Peyer's patch (tissue), 4 donors: ENCODE results near the gene FGF21. TPM values are rescaled to one million over a fixed set of nuclear protein-coding genes. Genes with fewer than 3 reads are reported as not detected.

Source experiments
- DNase-seq, 3 donors: peaks; one replicate each; pipeline ENCODE4 v3.0.0-alpha.2; 2017 to 2019
- H3K27ac ChIP-seq, 4 donors: fragments of 200-600 bp; sonication (generic); one replicate each; pipeline ENCODE4 v1.5.1; 2016 to 2019
- H3K27me3 ChIP-seq, 2 donors: fragments of 200-600 bp; sonication (generic); one replicate each; pipeline ENCODE4 v1.5.1; 2019
- H3K36me3 ChIP-seq, 3 donors: fragments of 200-600 bp; sonication (generic); one replicate each; pipeline ENCODE4 v1.5.1; 2016 to 2019
- H3K4me1 ChIP-seq, 4 donors: fragments of 200-600 bp; sonication (generic); one replicate each; pipeline ENCODE4 v1.5.1; 2016 to 2019
- H3K4me3 ChIP-seq, 4 donors: fragments of 200-600 bp; sonication (generic); 1 replicate in 3 of 4; 2 replicates in 1 of 4; pipeline ENCODE4 v1.5.1; 2016 to 2019; ENCODE audit warnings: mild to moderate bottlenecking in 1 of 4
- H3K9me3 ChIP-seq, 4 donors: fragments of 200-600 bp; sonication (generic); one replicate each; pipeline ENCODE4 v1.5.1; 2016 to 2019; ENCODE audit warnings: mild to moderate bottlenecking in 1 of 4
- POLR2A ChIP-seq, 2 donors: fragments of 450-650 bp; IDR thresholded peaks; one replicate each; pipeline ENCODE4 v1.5.1; 2017; ENCODE audit warnings: antibody characterized with exemption in 2 of 2, mild to moderate bottlenecking in 2 of 2, moderate library complexity in 2 of 2
- total RNA-seq, 4 donors: library from RNA; depleted of rRNA; stranded (reverse); fragments of >200 nt; gene quantifications; one replicate each; pipeline ENCODE4 v1.1.0, GENCODE V29; 2016
- TF ChIP-seq, protein P1 (sequence below), 6 experiments: fragments of 450-650 bp in 4 of 6; fragments of 200-600 bp in 2 of 6; sonication (generic) in 1 of 6; IDR thresholded peaks; one replicate each; pipeline ENCODE4 v1.5.1; 2017 to 2019; ENCODE audit warnings: antibody characterized with exemption in 6 of 6, mild to moderate bottlenecking in 3 of 6, moderate library complexity in 1 of 6

The FGF21 gene
- total RNA-seq, 4 donors from 2014 or later, result not detected

DNA sequence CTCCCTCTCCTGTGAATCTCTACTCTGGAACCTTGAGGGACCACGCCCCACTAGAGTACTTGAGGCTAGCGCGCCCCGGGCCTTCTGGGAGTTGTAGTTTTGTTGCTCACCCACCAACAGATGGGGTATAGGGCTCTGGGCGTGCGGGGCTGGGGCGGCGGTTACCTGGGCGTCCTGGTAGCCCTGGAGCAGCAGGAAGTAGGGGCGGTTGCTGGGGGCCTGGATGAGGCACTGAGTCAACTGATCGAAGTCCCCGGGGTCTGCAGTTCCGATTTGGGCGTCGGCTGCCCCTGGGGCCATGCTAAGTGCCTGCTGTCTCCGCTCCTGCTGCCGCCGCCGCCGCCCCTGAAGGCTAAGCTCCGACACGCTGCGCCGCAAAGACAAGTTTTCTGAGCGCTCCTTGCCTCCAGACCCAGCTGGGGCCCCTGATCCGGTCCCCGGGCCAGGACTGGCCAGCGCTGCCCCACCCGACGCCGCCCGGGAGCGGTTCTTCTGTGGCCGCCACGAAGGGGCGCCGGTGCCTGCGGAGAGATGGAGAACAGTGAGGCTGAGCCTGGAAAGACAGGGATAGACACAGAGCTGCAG, 20.2 kb upstream of the FGF21 start:
- H3K4me3 ChIP-seq, result peak overlapping the region in 2 of 4 donors; percentile 28 to 41
- H3K27ac ChIP-seq, result no peak overlapping the region
- peak in 2 of 3 donors; percentile 66 to 69 for DNase-seq

DNA sequence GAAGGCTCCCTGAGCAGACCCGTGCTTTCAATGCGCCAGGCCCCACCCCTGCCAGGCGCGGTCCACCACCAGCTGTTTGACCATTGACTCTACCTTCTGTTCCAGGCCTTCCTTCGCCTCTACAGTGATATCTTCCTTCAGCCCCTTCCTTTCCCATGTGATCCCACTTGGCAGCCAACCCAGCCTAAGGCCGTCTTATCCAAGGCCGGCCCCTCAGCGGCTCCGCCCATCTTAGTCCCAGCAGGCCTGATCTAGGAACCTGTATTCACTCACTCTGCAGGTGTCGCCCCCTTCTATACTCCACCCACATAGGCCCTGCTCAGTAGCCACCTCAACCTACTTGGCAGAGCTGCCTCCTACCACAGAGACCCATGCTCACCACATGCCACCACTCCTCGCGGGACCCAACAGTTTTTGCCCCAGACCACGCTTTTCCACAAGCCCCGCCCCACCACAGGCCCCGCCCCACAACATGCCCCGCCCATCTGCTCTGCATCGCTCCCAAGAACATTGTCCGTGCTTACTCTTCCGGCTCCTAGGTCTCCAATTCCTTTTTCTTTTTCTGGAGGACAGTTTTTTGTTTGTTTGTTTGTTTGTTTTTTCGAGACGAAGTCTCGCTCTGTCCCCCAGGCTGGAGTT, 17.8 kb upstream of the FGF21 start:
- no peak overlapping the region for H3K4me3 ChIP-seq
- no peak for TF ChIP-seq POLR2A (IDR thresholded peaks at IDR 0.05)
- TF ChIP-seq, protein P1, sequence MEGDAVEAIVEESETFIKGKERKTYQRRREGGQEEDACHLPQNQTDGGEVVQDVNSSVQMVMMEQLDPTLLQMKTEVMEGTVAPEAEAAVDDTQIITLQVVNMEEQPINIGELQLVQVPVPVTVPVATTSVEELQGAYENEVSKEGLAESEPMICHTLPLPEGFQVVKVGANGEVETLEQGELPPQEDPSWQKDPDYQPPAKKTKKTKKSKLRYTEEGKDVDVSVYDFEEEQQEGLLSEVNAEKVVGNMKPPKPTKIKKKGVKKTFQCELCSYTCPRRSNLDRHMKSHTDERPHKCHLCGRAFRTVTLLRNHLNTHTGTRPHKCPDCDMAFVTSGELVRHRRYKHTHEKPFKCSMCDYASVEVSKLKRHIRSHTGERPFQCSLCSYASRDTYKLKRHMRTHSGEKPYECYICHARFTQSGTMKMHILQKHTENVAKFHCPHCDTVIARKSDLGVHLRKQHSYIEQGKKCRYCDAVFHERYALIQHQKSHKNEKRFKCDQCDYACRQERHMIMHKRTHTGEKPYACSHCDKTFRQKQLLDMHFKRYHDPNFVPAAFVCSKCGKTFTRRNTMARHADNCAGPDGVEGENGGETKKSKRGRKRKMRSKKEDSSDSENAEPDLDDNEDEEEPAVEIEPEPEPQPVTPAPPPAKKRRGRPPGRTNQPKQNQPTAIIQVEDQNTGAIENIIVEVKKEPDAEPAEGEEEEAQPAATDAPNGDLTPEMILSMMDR (IDR thresholded peaks at IDR 0.05), result no peak
- peaks cover 4 to 30% (median 8%) of the 10 kb centered on the region in 4 donors for H3K4me1 ChIP-seq
- no peak overlapping the region for H3K27ac ChIP-seq
- H3K9me3 ChIP-seq, result no peaks in the 10 kb centered on the region
- no peak for DNase-seq
- no peaks in the 10 kb centered on the region for H3K27me3 ChIP-seq
- no peaks in the 10 kb centered on the region for H3K36me3 ChIP-seq

More for the DNA sequence above, 20.2 kb upstream of the FGF21 start:
- Histone ChIP-seq H3K9me3 (no peaks in the 10 kb centered on the region), H3K4me1 (peaks cover 4 to 15% (median 8%) of the 10 kb centered on the region in 4 donors), H3K36me3 (no peaks in the 10 kb centered on the region), H3K27me3 (no peaks in the 10 kb centered on the region)
- no peak for TF ChIP-seq POLR2A (IDR thresholded peaks at IDR 0.05)
- TF ChIP-seq, protein P1 (IDR thresholded peaks at IDR 0.05), result no peak

DNA sequence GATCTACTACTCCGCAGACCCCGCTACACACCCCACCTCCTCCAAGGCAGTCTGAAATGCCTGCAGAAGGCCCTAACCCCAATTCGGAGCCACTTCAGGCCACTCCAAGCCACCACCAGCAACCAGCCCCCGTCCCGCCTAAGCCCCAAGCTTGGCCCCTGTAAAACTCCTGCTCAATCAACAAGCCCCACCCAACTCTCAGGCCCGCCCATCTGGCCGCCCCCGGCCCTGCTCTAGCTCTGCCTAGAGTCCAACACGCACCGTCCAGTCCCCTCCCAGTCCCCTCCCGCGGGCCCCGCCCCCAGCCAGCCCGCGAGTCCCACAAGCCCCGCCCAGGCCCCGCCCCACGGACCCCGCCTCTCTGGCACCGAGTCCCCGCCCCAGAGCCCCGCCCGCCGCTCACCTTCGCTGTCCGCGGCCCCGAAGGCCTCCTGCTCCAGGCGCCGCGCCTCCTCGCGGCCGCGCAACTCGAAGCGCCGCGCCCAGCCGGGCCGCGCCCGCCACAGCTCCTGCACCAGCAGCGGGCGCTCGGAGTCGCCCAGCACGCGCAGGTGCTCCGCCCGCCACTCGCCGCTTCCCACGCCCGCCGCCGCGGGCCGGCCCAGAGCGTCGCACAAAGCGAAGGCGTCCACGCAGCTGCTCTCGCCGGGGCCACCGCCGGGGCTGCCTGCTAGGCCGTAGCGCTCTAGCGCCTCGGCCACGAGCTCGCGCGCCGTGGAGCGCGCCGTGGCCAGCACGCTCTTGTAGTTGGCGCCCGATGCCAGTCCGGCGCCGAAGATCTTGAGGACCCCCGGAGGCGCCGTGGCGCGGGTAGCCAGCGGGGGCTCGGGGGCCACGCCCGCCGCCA, 16.5 kb upstream of the FGF21 start:
- Histone ChIP-seq H3K9me3 (no peaks in the 10 kb centered on the region), H3K27ac (peak overlapping the region in 3 of 4 donors; percentile 52 to 77 (median 73)), H3K4me1 (peaks cover 4 to 30% (median 8%) of the 10 kb centered on the region in 4 donors), H3K36me3 (no peaks in the 10 kb centered on the region), H3K4me3 (peak overlapping the region; percentile 41 to 70 (median 60)), H3K27me3 (no peaks in the 10 kb centered on the region)
- peak; percentile 96 to 99 (median 98) for DNase-seq
- TF ChIP-seq, protein P1 (IDR thresholded peaks at IDR 0.05), result peak in 5 of 6 experiments; percentile 35 to 94 (median 84)
- no peak for TF ChIP-seq POLR2A (IDR thresholded peaks at IDR 0.05)

DNA sequence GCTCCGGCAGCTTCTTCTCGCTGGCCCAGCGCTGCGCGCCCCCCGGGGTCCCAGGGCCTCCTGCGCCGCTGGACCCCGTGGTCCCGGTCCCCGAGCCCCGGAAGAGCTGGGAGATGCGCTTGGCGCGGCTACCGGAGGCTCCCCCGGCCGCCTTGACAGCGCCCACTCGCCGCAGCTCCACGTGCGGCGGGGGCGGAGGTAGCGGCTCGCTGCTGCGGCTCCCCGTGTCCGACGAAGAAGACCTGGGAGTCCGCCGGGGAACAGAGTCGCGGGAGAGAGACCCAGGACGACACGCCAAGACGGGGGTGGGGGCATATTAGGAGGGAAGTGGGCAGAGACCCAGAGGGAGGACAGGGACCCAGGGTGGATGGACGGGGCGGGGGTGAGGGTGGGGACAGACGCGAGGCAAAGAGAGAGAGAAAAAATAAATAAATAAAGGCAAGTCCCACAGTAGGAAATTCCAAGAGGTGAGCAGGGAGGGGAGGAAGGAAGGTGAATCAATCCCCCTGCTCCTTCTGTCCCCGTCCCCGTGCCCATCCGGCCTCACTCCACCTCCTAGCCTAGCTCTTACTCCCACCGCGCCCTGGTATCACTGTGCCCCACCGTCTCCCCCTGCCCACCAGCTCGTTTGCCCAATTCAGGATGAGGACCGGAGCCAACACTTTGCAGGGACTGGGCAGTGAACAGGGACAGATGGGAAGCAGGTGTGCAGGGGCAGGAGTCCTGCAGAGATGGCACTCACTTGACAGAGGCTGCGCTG, 15.7 kb upstream of the FGF21 start:
- no peaks in the 10 kb centered on the region for H3K27me3 ChIP-seq
- no peak for DNase-seq
- H3K9me3 ChIP-seq, result no peaks in the 10 kb centered on the region
- H3K27ac ChIP-seq, result peak overlapping the region in 3 of 4 donors; percentile 52 to 77 (median 73)
- no peak for TF ChIP-seq POLR2A (IDR thresholded peaks at IDR 0.05)
- H3K4me1 ChIP-seq, result peaks cover 4 to 30% (median 8%) of the 10 kb centered on the region in 4 donors
- no peaks in the 10 kb centered on the region for H3K36me3 ChIP-seq
- H3K4me3 ChIP-seq, result peak overlapping the region; percentile 41 to 70 (median 60)

DNA sequence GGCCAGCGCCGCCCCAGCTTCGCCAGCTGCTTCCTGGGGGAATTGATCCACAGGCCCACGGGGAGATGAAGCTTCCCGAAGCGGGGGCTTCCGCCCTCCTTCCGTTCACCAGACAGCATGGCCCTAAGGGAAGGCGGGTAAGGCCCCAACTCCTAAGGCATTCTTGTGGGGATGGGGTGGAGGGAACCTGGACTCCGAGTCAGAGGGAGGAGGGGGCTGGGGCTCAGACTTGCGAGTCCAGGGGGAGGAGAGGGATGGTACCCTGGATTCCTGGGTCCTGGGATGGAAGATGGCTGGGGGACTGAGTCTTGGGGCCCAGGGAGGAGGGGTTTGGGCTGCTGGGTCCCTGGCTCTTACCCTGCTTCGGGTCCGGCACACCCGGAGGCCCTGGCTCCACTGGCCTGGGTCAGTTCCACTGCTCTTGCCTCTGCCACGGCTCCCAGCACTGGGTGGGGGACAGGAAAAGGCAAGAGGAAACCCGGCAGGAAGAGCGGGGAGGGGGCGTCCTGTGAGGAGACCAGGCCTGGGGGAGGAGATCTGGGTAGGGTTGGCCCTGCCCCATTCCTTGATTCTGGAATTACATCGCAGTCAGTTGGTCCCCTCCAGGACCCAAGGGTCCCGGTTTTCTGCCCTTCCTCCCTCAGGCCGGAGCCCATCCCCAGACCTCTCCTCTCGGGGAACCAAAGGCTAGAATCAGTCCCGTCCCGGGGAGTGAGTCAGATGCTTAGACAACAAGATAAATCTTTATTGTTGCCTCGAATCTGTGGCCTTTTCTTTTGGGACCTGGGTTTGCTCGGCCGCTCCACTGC, 15.0 kb upstream of the FGF21 start, which contains the start of gene RASIP1:
TSS of gene RASIP1 (minus strand) at position 447 of the 809 bp plus-strand sequence. CDS start at position 119, 328 bp downstream.
- peak within 1 kb of the TSS; percentile 36 to 77 (median 74) for H3K27ac ChIP-seq
- DNase-seq, result no peak
- H3K4me3 ChIP-seq, result peak within 1 kb of the TSS; percentile 41 to 70 (median 60)

More for the DNA sequence above, 15.0 kb upstream of the FGF21 start, which contains the start of gene RASIP1:
- Histone ChIP-seq H3K9me3 (no peaks in the 10 kb centered on the region), H3K4me1 (peaks cover 4 to 30% (median 8%) of the 10 kb centered on the region in 4 donors), H3K36me3 (no peaks in the 10 kb centered on the region), H3K27me3 (no peaks in the 10 kb centered on the region)
- TF ChIP-seq, protein P1 (IDR thresholded peaks at IDR 0.05), result no peak
- TF ChIP-seq POLR2A (IDR thresholded peaks at IDR 0.05), result no peak
